GM13976 (cell line): ENCODE results near the gene TSC22D3.
"Not testable (repeated sequence)": the region's sequence is repeated elsewhere in the genome, so short reads cannot be mapped to it uniquely, and the experiment has no call there.

Source experiments
- DNase-seq: peaks from one replicate; pipeline ENCODE4 v3.0.0; 2012; ENCODE audit warnings: low spot score
- CTCF ChIP-seq: IDR thresholded peaks from 2 replicates; pipeline ENCODE4 v1.5.1; 2012; ENCODE audit warnings: borderline replicate concordance, mild to moderate bottlenecking; ENCODE audit not compliant: insufficient read depth; ENCODE audit errors: extremely low read depth, missing control alignments, control extremely low read depth
- in situ Hi-C: fragments of 300-500 bp; cut with MboI; formaldehyde crosslinking; loops from one replicate; pipeline ENCODE4 v1.12.0; 2022; ENCODE audit warnings: low sequenced_read_pairs, mixed read lengths, inconsistent platforms; ENCODE audit not compliant: unreplicated experiment

Gene TSC22D3

DNA sequence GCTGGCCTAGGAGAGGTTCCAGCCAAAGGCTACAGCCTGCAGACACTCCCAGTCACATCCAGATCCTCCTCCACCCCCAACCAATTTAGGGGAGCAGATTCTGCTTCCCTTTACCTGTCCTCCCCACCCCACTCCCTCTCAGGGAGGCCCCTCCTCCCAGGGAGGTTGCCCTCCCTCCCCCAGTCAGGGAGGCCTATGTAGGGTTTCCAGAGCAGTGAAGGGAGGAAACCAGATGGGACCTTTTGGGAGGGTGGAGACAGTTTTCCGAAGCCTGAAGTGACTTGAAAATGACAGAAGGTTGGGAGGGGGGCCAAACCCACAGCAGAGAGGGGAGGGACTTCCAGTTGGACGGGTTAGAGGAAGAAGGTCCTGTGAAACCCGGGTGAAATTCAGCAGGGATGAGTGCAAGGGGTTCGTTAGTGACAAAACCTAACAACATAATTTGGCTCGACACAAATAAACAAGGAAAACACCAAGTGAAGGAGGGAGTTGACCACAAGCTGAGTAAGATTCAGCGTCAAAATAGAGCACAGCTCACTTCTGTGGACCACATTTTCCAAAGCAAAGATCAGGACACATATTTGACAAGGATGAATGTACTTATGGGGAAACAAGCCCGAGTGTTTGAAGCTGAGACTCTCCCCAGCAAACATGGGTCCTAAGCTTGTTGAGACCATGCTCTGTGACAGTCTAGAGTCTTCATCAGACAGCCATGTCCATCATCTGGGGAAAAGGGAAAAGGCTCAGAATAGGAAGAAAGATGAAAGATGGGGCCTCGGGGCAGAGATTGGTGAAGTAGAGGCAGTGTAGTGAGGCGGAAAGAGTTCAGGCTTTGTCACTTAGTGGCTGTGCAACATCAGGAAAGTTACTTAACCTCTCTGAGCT lies 100.9 kb downstream of the TSC22D3 start:
- no peak for TF ChIP-seq CTCF
- DNase-seq = peak; percentile 16
- in situ Hi-C loops = no loop called here

- DNase-seq = peak; percentile 76
- in situ Hi-C loops = no loop called here
- no peak for TF ChIP-seq CTCF
Measured at GRCh38 chrX:107673933-107674479, 101.6 kb downstream of the TSC22D3 start.

GRCh38 chrX:107673431-107673830 lies 102.2 kb downstream of the TSC22D3 start:
- TF ChIP-seq CTCF = no peak
- in situ Hi-C loops = no loop called here
- no peak for DNase-seq

DNA sequence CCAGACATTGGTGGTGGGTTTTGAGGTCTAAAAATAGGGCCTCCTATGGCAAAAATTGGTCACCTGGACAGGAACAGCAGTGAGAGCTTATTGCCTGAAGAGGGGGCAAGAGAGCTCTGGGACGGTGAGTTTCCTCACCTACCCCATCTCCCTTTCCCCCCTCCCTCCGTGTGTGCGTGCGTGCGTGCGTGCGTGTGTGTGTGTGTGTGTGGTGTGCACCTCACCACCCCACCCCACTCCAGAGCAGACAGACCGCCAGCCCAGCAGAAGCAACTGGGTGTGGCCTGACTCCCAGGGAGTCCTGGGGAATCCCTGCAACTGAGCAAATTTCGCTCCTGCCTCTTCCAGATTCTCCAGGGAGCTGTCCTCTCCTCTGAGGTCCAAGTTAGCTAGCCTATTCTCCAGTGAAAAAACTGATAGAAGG lies 102.6 kb downstream of the TSC22D3 start:
- in situ Hi-C loops = no loop called here
- TF ChIP-seq CTCF = peak; percentile 59
- DNase-seq = peak; percentile 68

GRCh38 chrX:107671256-107671655 lies 104.3 kb downstream of the TSC22D3 start:
- in situ Hi-C loops = not testable (repeated sequence)

DNA sequence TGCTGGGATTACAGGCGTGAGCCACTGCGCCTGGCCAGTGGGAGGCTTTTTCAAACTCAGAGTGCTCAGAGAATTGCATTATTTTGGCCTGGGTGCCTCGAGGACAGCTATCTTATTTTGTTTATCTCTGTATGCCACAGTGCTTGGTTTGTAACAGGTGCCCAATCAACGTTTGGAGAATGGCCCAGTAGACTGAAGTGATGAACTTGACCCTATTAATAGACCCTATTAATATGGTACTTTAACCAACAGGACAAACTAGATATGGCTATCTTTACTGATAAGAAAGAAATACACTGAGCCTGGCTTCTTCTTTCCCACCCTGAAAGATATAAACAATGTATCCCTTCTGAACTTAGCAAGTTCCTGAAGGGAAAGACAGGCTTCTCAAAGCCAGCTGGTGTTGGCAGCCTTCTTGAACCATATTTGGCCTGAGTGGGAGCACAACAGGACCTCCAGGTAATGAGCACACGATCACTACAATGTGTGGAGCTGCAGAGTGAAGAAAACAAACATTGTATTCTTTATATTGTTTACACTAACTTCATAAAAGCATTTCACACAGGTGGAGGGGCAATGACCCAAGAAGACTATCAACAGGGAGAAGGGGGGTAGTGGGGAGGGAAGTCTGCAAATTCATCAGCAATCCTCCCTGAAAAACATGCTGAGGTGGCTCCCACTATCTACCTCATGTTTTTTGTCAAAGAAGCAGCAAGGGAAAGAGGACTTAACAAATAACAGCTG lies 105.5 kb downstream of the TSC22D3 start:
- DNase-seq = no peak
- no peak for TF ChIP-seq CTCF
- in situ Hi-C loops = loop anchor here (10.0 kb wide), 1 partner anchor 105 kb away; the partner anchor contains the start of genes NCBP2L and TSC22D3

More at GRCh38 chrX:107671256-107671655, 104.3 kb downstream of the TSC22D3 start:
- DNase-seq = not testable (repeated sequence)
